ENCODE results near the gene ZNRF3.

ZNRF3 gene

GRCh38 chr22:29029202-29030000 is 146.0 kb downstream of the ZNRF3 start:
- no peak for TF ChIP-seq CTCF (IDR thresholded peaks at IDR 0.05)

GRCh38 chr22:29030016-29030617 is 146.7 kb downstream of the ZNRF3 start:
- no peak for TF ChIP-seq CTCF (IDR thresholded peaks at IDR 0.05)

DNA sequence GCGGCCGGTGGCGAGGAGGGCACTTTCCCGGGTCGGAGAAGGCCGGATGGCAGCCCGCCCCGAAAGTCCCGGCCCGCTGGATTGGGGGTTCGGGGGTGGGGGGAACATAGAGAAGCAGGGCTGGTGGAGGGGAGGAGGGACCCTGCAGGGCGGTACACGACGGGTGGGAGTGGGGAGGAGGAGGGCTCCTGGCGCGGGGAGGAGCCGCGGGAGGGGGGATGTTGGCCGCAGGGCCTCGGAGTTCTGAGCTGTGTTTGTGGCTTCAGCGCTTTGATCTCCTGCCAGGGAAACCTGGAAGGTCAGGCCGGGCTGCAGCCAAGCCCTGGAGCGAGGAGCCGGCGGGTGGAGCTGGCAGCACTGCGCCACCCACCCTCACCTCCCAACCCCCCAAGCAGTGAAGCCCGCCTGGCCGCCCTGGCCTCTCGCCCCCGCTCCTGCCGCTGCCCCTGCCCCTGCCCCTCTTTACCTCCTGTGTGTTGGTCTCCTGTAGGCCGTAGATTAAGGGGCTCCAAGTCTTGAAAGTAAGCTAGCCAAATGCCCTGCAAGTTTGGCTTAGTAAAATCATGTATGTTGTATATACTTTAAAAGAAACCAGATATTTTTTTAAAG is 147.3 kb downstream of the ZNRF3 start:
- no peak for TF ChIP-seq CTCF (IDR thresholded peaks at IDR 0.05)

- TF ChIP-seq CTCF (IDR thresholded peaks at IDR 0.05), result no peak
Observed at GRCh38 chr22:29031227-29032011, 148.0 kb downstream of the ZNRF3 start.

DNA sequence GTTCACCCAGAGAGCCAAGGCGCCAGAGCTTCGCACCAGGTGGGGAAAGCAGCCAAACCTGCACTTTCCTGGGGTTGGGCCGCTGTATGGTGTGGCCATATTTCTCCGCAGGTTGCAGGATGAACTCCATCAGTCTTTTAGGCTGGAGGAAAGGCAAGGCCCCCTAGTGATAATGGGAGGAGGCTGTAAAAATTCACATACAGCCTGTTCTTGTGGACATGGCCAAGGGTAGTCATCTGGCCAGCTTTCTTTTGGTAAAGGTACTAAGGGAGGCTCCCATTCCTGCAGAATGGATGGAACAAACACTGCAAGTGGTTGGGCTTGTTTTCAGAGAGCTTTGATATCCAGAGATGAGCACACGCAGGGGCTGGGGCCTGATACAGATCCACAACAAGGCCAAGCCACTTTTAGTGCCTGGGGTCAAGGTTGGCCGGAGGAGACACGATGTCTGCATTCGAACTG is 148.7 kb downstream of the ZNRF3 start:
- no peak for TF ChIP-seq CTCF (IDR thresholded peaks at IDR 0.05)

GRCh38 chr22:29032584-29032983 is 149.2 kb downstream of the ZNRF3 start:
- TF ChIP-seq CTCF (IDR thresholded peaks at IDR 0.05), result no peak

DNA sequence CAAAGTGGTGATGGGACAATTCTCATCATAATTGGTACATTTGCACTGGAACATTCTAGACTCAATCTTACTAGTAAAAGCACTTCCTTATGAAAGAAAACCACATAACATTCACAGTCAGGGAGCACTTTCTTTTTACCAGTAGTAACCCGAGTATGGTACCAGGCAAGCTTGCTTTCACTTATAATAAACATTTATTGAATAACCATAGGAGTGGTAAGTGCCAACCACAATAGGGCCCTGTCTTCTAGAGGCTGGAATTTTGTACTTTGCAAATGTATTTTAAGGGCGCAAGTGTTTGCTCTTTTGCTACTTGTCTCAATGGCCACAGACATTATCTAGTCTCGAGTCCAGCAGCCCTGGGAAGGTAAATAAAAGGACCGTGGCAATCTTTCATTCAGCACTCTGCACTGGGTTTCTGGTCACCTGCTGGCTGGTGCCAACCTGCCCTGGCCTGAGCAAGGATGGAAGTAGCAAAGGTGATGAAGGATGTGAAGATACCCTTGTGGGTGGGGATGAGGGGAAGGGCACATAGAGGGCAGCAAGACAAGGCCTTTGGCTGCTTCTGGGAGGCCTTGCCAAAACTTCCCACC is 154.1 kb downstream of the ZNRF3 start:
- TF ChIP-seq CTCF (IDR thresholded peaks at IDR 0.05), result no peak
